HEK293 (cell line): ENCODE results near the gene ITPKA.

Source experiments
- CTCF ChIP-seq: fragments of 450-650 bp; formaldehyde crosslinking; IDR thresholded peaks from 2 replicates; pipeline ENCODE4 v1.5.1; 2016; ENCODE audit warnings: missing biosample characterization, missing genetic modification characterization
- HIC1 ChIP-seq: fragments of 450-650 bp; formaldehyde crosslinking; IDR thresholded peaks from 2 replicates; pipeline ENCODE4 v1.5.1; 2016; ENCODE audit warnings: missing biosample characterization, missing genetic modification characterization
- REST ChIP-seq: fragments of 450-650 bp; formaldehyde crosslinking; IDR thresholded peaks from 2 replicates; pipeline ENCODE4 v1.5.1; 2016; ENCODE audit warnings: missing biosample characterization, missing genetic modification characterization
- SP2 ChIP-seq: fragments of 450-650 bp; formaldehyde crosslinking; IDR thresholded peaks from 2 replicates; pipeline ENCODE4 v1.5.1; 2016; ENCODE audit warnings: missing biosample characterization, missing genetic modification characterization
- ZBTB7A ChIP-seq: fragments of 450-650 bp; formaldehyde crosslinking; IDR thresholded peaks from 2 replicates; pipeline ENCODE4 v1.5.1; 2016; ENCODE audit warnings: low read depth, missing biosample characterization, missing genetic modification characterization
- ZFP37 ChIP-seq: fragments of 450-650 bp; formaldehyde crosslinking; IDR thresholded peaks from 2 replicates; pipeline ENCODE4 v1.5.1; 2016; ENCODE audit warnings: missing biosample characterization, missing genetic modification characterization
- ZNF274 ChIP-seq, 2 experiments: fragments of 200-500 bp in 1 of 2; fragments of 450-650 bp in 1 of 2; sonication (Bioruptor generic) in 1 of 2; formaldehyde crosslinking in 1 of 2; IDR thresholded peaks; 2 replicates each; pipeline versions ENCODE4 v1.5.1 to v1.6.1; 2014 to 2016; ENCODE audit warnings: borderline replicate concordance in 1 of 2, inconsistent platforms in 1 of 2, low read length in 1 of 2, missing biosample characterization in 1 of 2, missing genetic modification characterization in 1 of 2
- ZNF530 ChIP-seq: fragments of 450-650 bp; formaldehyde crosslinking; IDR thresholded peaks from 2 replicates; pipeline ENCODE4 v1.5.1; 2016; ENCODE audit warnings: low read depth, missing biosample characterization, missing genetic modification characterization
- ZNF660 ChIP-seq: fragments of 450-650 bp; IDR thresholded peaks from 2 replicates; pipeline ENCODE4 v1.5.1; 2018; ENCODE audit warnings: missing biosample characterization, mild to moderate bottlenecking, missing genetic modification characterization
- ZNF677 ChIP-seq: fragments of 450-650 bp; IDR thresholded peaks from 2 replicates; pipeline ENCODE4 v1.5.0; 2018; ENCODE audit warnings: missing biosample characterization, mild to moderate bottlenecking, missing genetic modification characterization, moderate library complexity

GRCh38 chr15:41543521-41543870 is 49.8 kb downstream of the ITPKA start:
- no peak for TF ChIP-seq CTCF
- no peak for TF ChIP-seq ZBTB7A (tag by site-specific recombination)
- TF ChIP-seq ZNF274 (IDR thresholded peaks at IDR 0.05; ENCODE audit: low read length), result no peak
- no peak for TF ChIP-seq ZNF274 (tag by site-specific recombination; IDR thresholded peaks at IDR 0.05; ENCODE audit: borderline replicate concordance)
- no peak for TF ChIP-seq SP2
- TF ChIP-seq ZNF677, result no peak
- no peak for TF ChIP-seq REST (tag by site-specific recombination)
- TF ChIP-seq ZFP37 (tag by site-specific recombination), result no peak
- no peak for TF ChIP-seq ZNF530 (tag by site-specific recombination)
- TF ChIP-seq HIC1, result no peak
- TF ChIP-seq ZNF660 (tag by site-specific recombination), result no peak
